ENCODE data around the gene GAL.

- TF ChIP-seq CTCF (IDR thresholded peaks at IDR 0.05; ENCODE audit: insufficient read depth, low read depth, low read length) (no peak), EZH2 (IDR thresholded peaks at IDR 0.05; ENCODE audit: insufficient read depth, low read length) (no peak)
These were observed 31.2 kb downstream of the GAL start for GRCh38 chr11:68715456-68716122.
